Adrenal gland (tissue), 5 donors: ENCODE results near the gene HAPLN1.

Source experiments
- CTCF ChIP-seq, 6 experiments: fragments of 450-650 bp in 4 of 6; fragments of 200-600 bp in 2 of 6; sonication (generic) in 1 of 6; IDR thresholded peaks; 1 replicate in 5 of 6; 2 replicates in 1 of 6; pipeline versions ENCODE4 v1.5.1 to v1.8.0; 2016 to 2021; ENCODE audit warnings: antibody characterized with exemption in 6 of 6, mild to moderate bottlenecking in 2 of 6, moderate library complexity in 1 of 6
- POLR2A ChIP-seq, 2 donors: fragments of 450-650 bp; IDR thresholded peaks; one replicate each; pipeline ENCODE4 v1.6.1; 2017; ENCODE audit warnings: antibody characterized with exemption in 2 of 2, mild to moderate bottlenecking in 2 of 2, moderate library complexity in 1 of 2
- donor health status: DM: no; HTN: no; CAD: no.

GRCh38 chr5:83644301-83644700 lies 76.4 kb downstream of the HAPLN1 start:
- no peak for TF ChIP-seq CTCF (IDR thresholded peaks at IDR 0.05)
- no peak for TF ChIP-seq POLR2A (IDR thresholded peaks at IDR 0.05)
